H1 (cell line): ENCODE measurements around the gene TTL. TPM values are rescaled to one million over a fixed set of nuclear protein-coding genes. Genes with fewer than 3 reads are reported as not detected.

Source experiments
- BRCA1 ChIP-seq: IDR thresholded peaks from 2 replicates; pipeline ENCODE4 v1.6.1; 2012; ENCODE audit warnings: low read depth, low read length, improper control_type of control experiment
- CBX5 ChIP-seq: fragments of 300-800, 300-1000 bp; sonication (generic); IDR thresholded peaks from 2 replicates; pipeline ENCODE4 v1.7.1; 2016; ENCODE audit warnings: antibody characterized with exemption, low read length, low read depth
- E2F6 ChIP-seq: IDR thresholded peaks from 2 replicates; pipeline ENCODE4 v1.6.1; 2012; ENCODE audit warnings: inconsistent platforms
- POU5F1 ChIP-seq: IDR thresholded peaks from 2 replicates; pipeline ENCODE4 v1.6.1; 2011; ENCODE audit warnings: low read depth, mild to moderate bottlenecking, low read length, moderate library complexity
- RFX5 ChIP-seq: IDR thresholded peaks from 2 replicates; pipeline ENCODE4 v1.6.1; 2011; ENCODE audit warnings: low read depth, low read length, improper control_type of control experiment, borderline replicate concordance
- polyA plus RNA-seq, 7 experiments: library from polyadenylated mRNA; depleted of rRNA in 3 of 7; stranded (reverse) in 5 of 7; unstranded in 2 of 7; fragments of >200 nt in 5 of 7; fragments of 200-250 nt in 2 of 7; gene quantifications; 1 replicate in 5 of 7; 2 replicates in 1 of 7; 4 replicates in 1 of 7; pipeline versions ENCODE4 v1.2.1 to v1.2.3, GENCODE V29; 2011 to 2013; ENCODE audit warnings: missing spikeins in 2 of 7, mixed read lengths in 2 of 7
- total RNA-seq: library from RNA; stranded (reverse); fragmentation: NEBNext Ultra II Directional; extraction: Animal tissue kit (Norgen Biotek cat#: 25700); gene quantifications from 2 replicates; pipeline ENCODE4 v1.2.1, GENCODE V29; 2021

The TTL gene
- total and polyA plus RNA-seq, 2 of the 8 experiments (the other 6 are each of a cell fraction or from before 2014, with no cell fraction given), result 17.5 to 57.1 TPM

GRCh38 chr2:112487444-112487961, 5.5 kb downstream of the TTL start (continued):
- no peak for TF ChIP-seq RFX5
- TF ChIP-seq E2F6, result no peak
- no peak for TF ChIP-seq POU5F1
- no peak for TF ChIP-seq BRCA1
- no peak for TF ChIP-seq CBX5
